ENCODE data around the gene PCBP2. TPM values are rescaled to one million over a fixed set of nuclear protein-coding genes. Genes with fewer than 3 reads are reported as not detected.
"Not testable (repeated sequence)": the region's sequence is repeated elsewhere in the genome, so short reads cannot be mapped to it uniquely, and the experiment has no call there.

Gene PCBP2
- polyA plus RNA-seq, 3 donors: 1,105 to 1,163 (median 1,124) TPM

DNA sequence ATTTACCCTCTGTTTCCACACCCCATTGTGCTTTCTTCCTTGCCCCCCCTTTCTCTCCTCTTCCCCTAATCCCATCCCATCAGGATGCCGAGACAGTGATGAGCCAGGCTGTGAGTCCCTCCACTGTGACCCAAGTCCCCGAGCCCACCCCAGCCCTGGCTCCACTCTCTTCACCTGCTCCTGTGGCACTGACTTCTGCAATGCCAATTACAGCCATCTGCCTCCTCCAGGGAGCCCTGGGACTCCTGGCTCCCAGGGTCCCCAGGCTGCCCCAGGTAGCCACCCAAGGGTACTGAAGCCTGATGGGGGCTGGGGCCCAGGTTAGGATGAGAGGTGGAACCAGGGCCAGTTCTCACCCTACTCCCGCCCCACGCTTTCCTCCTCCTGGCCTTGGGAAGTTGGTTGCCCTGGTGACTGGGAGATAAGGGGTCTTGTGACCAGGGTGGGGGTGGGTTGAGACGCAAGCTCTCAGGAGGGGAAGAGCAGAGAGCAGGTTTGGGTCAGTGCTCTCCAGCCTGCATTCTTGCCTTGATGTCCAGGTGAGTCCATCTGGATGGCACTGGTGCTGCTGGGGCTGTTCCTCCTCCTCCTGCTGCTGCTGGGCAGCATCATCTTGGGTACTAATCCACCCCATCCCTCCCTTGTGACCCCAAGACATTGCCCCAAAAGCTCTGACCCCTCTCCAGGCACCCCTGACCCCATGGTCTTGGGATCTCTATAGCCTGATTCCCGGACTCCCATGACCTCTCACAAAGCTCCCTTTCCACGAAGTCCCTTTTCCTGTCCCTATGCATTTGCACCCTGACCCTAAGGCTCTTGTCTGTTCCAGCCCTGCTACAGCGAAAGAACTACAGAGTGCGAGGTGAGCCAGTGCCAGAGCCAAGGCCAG is 27.0 kb upstream of the PCBP2 start:
- peak in 1 of 11 donors; percentile 28 for DNase-seq (ENCODE audit: extremely low read depth in 1 of 11, low read depth in 9 of 11, low spot score in 4 of 11)

DNA sequence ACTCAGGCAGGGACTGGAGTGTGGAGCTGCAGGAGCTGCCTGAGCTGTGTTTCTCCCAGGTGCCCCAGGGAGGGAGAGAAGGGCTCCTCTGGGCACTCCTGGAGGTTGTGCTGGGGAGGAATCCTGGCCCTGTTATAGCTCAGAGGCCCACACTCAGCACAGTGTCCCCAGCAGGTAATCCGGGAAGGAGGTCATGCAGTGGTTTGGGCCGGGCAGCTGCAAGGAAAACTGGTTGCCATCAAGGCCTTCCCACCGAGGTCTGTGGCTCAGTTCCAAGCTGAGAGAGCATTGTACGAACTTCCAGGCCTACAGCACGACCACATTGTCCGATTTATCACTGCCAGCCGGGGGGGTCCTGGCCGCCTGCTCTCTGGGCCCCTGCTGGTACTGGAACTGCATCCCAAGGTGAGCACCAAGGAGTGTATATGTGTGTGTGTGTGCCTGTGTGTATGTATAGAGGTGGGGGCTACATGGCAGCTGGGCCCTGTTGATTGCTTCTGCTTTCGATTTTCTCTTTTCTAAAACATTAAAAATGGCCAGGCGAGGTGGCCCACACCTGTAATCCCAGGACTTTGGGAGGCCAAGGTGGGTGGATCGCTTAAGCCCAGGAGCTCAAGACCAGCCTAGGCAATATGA is 26.3 kb upstream of the PCBP2 start:
- no peak for DNase-seq (ENCODE audit: extremely low read depth in 1 of 11, low read depth in 9 of 11, low spot score in 4 of 11)

DNA sequence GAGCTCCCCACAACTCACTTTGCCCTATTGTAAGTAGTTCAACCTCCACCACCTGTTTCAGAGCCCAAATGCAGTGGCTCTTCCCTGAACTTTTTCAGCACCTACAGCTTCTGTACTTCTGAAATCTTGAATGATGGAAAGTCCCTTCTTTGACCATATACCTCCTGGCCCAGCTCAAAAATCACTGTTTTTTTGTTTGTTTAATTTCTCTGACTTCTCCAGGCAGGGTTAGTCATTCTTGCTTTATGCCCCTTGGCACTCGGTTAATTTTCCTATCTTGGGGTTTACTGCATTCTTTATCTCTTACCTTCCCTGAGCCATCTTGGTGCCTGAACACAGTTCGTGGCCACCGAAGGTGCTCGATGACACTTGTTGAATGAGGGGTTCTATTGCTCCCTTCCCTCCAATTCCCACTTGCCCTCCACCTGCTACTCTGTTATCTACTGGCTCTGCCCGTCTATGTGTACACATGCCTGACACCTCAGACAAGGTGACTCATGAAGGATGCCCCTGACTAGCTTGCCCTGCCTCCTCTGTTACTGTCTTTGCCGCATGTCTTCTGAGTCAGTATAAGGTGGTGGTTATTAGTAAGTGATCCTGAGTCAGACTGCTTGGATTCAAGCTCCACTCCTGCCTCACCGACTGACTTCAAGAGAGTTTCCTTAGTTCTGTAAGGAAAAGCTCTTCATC is 23.9 kb upstream of the PCBP2 start:
- DNase-seq (ENCODE audit: extremely low read depth in 1 of 11, low read depth in 9 of 11, low spot score in 4 of 11): no peak

DNA sequence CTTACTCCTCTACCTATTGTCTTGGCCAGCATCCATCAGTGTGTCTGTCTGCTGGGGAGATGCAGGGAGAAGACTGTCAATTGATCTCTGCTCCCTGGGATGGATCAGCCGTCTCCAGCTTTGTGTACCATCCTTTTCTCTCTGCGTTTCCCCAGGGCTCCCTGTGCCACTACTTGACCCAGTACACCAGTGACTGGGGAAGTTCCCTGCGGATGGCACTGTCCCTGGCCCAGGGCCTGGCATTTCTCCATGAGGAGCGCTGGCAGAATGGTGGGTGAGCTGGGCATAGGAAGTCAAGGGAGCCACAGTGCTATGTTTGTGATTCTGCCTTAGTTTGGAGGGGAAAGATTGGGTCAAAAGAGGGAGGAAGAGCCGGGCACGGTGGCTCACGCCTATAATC is 23.2 kb upstream of the PCBP2 start:
- no peak for DNase-seq (ENCODE audit: extremely low read depth in 1 of 11, low read depth in 9 of 11, low spot score in 4 of 11)

DNA sequence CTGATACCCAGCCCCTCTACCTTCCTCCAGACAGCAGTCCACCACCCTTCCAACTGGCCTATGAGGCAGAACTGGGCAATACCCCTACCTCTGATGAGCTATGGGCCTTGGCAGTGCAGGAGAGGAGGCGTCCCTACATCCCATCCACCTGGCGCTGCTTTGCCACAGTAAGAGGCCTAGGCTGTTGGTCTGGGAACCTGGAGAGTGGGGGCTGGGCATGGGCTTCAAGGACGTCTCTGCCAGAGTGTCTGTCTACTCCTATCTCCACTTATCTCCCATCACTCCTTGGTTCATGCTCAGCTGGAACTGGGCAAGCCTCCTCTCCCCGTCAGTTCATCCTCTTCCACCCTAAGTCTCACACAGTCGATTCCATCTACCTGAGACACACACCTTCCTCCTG is 21.8 kb upstream of the PCBP2 start:
- no peak for DNase-seq (ENCODE audit: extremely low read depth in 1 of 11, low read depth in 9 of 11, low spot score in 4 of 11)

DNA sequence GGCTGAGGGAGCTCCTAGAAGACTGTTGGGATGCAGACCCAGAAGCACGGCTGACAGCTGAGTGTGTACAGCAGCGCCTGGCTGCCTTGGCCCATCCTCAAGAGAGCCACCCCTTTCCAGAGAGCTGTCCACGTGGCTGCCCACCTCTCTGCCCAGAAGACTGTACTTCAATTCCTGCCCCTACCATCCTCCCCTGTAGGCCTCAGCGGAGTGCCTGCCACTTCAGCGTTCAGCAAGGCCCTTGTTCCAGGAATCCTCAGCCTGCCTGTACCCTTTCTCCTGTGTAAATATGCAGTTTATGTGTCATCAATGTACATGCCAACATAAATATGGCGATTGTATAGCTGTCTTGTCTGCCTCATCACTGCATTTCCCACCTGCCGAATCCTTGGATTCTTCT is 20.7 kb upstream of the PCBP2 start:
- DNase-seq (ENCODE audit: extremely low read depth in 1 of 11, low read depth in 9 of 11, low spot score in 4 of 11): no peak

DNA sequence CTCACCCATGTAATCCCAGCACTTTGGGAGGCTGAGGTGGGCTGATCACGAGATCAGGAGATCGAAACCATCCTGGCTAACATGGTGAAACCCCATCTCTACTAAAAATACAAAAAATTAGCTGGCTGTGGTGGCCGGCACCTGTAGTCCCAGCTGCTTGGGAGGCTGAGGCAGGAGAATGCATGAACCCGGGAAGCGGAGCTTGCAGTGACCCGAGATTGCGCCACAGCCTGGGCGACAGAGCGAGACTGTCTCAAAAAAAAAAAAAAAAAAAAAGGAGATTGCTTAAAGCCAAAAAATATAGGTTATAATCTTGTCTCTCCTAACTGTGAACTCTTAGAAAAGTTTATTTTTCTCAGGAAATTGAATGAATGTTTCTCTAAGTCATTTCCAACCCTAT is 16.6 kb upstream of the PCBP2 start:
- not testable (repeated sequence) for DNase-seq (ENCODE audit: extremely low read depth in 1 of 11, low read depth in 9 of 11, low spot score in 4 of 11)

DNA sequence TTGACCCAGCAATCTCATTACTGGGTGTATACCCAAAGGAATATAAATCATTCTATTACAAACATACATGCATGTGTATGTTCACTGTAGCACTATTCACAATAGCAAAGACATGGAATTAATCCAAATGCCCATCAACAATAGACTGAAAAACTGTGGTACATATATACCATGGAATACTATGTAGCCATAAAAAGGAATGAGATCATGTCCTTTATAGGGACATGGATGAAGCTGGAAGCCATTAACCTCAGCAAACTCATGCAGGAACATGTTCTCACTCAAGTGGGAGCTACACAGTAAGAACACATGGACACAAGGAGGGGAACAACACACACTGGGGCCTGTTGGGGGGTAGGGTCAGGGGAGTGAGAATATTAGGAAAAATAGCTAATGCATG is 12.3 kb upstream of the PCBP2 start:
- not testable (repeated sequence) for DNase-seq (ENCODE audit: extremely low read depth in 1 of 11, low read depth in 9 of 11, low spot score in 4 of 11)

DNA sequence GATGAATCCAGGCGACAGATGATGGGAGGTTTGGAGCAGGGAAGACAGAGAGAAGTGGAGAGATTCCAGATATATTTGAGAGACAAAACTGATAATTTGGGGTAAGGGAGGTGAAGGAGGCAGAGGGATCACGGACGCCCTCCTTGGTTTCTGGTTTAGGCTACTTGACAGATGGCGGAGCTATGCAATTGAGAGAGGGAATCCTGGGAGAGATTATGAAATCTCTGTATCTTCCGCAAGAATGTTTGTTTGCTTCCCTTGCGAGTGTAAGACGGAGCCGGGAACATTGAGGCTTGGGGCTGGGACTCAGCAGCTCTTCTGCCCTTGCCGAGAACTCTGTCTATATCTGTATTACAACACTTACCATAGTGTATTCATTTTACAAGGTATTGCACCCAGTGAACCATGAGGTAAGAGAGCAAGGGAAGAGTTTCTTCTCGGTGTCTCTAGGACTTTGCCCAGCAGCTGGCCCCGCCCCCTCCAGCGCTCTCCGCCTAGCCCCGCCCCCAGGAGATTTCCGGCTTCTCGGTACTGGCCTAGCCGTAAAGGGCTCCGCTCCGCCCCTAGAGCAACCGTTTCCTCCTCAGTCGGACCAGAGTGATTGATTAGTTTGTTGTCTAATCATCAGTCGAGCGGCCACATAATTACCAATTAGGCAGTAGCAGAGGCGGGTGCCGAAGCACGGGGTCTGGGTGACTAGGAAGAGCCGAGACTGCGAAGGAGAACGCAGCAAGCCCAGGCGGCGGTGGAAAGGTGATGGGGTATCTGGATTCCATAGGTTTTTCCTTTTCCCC is 10.7 kb upstream of the PCBP2 start, which contains the start of gene PRR13:
Gene PRR13 (plus strand): TSS at position 695 of the 794 bp plus-strand sequence. CDS start 981 bp downstream, outside the sequence.
- peak; percentile 91 to 99 (median 97) for DNase-seq (ENCODE audit: extremely low read depth in 1 of 11, low read depth in 9 of 11, low spot score in 4 of 11)

DNA sequence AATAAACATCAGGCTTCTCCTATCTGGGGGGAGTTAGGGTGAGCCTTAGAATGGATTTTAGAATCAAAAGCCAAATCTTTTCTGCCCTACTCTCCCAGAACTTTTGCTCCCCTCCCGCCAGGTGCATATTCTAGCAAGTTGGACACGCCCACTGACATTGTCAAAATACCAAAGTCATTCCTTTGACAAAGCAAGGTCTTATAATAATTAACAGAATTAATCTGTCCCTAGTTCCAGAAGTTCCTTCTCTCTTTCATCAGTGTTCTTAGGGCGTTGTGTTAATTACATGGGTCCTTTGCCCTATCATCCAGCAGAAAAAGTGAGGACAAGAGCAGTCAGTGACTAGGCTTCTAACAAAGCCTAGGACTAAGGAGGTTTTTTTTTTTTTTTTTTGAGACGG is 7.9 kb upstream of the PCBP2 start:
- DNase-seq (ENCODE audit: extremely low read depth in 1 of 11, low read depth in 9 of 11, low spot score in 4 of 11): peak in 1 of 11 donors; percentile 37

DNA sequence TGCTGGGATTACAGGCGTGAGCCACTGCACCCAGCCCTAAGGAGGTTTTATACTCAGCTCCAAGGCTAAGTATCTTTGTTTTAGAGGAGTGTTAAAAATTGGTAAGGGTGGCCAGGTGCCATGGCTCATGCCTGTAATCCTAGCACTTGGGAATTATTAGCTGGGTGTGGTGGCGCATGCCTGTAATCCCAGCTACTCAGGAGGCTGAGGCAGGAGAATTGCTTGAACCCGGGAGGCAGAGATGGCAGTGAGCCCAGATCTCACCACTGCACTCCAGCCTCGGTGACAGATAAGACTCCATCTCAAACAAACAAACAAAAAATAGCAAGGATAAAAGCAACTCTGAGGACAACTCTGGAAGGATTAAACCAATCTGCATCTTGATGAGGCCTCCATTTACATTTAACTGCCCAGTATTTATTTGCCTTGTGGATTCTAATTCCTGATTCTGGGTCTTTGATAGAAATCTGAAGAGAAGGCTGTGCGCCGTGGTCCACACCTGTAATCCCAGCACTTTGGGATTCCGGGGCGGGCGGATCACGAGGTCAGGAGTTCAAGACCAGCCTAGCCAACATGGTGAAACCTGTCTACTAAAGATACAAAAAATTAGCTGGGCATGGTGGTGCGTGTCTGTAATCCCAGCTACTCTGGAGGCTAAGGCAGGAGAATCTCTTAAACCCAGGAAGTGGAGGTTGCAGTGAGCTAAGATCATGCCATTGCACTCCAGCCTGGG is 7.1 kb upstream of the PCBP2 start:
- not testable (repeated sequence) for DNase-seq (ENCODE audit: extremely low read depth in 1 of 11, low read depth in 9 of 11, low spot score in 4 of 11)

DNA sequence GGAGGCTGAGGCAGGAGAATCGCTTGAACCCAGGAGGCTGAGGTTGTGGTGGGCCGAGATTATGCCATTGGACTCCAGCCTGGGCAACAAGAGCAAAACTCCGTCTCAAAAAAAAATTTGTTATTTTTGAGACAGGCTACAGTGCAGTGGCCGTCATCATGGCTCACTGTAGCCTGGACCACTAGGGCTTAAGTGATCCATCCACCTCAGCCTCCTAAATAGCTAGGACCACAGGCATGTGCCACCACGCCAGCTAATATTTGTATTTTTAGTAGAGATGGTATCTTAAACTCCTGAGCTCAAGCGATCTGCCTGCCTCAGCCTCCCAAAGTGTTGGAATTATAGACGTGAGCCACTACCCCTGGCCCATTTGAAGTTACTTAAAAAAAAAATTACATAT is 966 bp upstream of the PCBP2 start:
- no peak for DNase-seq (ENCODE audit: extremely low read depth in 1 of 11, low read depth in 9 of 11, low spot score in 4 of 11)

DNA sequence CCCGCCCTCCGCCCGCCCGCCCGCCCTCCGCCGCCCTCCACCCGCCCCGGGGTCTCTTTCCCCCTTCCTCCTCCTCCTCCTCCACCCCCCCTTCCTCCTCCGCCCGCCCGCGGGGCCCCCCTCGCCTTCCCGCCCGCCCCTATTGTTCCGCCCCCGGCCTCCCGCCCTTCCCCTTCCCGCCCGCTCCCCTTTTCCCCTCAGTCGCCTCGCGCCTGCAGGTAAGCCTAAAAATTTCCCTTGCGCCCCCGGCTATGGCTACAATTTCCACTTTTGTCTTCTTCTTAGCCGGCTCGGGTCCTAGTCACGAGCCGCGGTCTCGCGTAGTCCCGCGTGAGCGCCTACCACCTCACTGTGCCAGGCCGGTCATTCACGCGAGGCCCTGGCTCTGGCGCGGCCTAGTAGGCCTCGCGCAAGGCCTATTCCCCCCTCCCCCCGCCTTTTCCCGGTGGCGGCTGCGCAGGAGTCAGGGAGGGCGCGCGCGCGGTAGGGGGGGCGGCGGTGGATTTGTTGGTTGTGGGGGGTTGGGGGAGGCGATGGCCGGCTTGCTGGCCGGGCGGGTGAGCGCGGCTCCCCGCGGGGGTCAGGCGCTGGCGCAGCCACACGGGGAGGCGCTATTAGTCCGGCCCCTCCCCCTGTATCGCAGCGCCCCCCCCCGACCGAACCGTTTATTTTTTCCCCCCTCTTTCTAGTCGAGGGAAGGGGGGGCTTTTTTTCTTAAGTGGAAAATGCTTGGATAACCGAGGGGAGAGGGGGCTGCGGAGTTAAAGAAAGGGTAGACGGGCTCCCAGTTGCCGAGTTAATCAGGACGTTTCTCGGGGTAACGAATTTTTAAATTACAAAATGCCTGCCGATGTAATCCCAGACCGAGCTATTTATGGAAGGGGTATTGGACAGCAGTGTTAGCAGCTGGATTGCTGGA is 516 bp downstream of the PCBP2 start:
- DNase-seq (ENCODE audit: extremely low read depth in 1 of 11, low read depth in 9 of 11, low spot score in 4 of 11): peak; percentile 57 to 84 (median 77)

DNA sequence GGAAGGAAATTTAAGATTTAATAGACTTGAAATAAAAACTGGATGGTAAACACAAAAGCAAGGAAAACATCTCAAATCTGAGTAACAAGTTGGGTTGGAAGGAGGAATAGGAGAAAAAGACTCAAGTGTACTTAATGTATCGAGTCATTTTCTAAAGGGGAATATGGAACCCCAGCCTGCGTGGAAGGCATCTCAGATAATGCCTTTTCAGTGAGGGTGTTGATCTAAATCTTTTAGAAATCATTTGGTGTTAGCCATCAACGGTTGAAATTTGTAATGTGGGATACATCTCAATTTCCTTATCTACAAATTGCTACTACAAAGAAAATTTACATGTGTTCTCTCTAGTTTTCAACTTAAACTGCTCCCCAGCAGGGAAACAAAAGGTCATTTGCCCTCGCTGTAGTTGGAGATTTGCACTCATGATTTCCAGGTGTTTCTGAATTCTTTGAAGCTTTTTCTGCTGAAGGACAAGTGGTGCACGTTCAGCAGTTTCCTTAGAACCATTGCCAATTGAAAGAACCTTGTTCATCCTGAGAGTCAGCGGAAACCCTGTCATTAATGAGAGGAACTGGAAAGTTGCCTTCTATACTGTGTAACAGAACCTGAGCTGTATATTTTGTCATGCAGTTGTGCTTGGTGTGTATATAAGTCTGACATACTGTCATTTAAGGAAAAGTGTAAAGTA is 2.2 kb downstream of the PCBP2 start:
- no peak for DNase-seq (ENCODE audit: extremely low read depth in 1 of 11, low read depth in 9 of 11, low spot score in 4 of 11)

DNA sequence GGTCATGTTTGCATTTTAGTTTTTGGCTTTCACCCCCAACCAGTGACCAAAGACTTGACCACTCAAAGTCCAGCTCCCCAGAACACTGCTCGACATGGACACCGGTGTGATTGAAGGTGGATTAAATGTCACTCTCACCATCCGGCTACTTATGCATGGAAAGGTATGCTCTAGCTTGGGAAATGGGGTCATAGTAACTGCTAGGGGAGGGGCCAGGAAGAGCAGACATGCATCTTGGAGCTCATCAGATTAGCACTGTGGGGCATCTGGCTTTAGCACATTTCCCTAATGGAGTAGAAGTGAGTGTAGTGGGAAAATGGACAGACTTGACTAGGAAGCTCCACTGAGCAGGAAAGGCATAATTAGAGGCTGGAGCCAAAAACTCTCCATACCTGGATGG is 2.8 kb downstream of the PCBP2 start:
- DNase-seq (ENCODE audit: extremely low read depth in 1 of 11, low read depth in 9 of 11, low spot score in 4 of 11): no peak

DNA sequence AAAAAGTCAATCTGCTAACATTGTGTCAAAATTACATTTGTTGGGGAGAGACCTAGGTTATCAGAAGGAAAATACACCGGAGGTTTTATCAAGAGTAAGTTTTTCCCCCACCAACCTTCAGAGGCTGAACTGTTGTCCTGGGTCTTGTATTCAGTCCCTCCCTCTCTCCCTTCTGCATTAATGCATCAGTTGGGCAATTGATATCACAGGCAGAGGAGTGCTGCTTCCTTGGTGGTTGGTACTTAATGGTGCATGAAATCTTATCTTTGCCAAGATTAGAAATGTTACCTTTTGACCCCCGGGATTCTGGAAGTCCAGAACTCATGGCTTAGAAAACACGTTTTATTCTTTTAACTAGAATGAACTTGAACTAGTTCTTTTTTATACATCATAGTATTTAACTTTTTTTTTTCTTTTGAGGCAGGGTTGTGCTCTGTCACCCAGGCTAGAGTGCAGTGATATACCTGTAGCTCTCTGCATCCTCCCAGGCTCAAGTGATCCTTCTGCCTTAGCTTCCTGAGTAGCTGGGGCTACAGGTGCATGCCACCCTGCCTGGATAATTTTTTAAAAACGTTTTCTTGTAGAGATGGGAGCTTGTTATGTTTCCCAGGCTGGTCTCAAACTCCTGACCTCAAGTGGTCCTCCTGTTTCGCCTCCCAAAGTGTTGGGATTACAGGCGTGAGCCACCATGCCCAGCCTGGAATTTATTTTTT is 4.9 kb downstream of the PCBP2 start:
- no peak for DNase-seq (ENCODE audit: extremely low read depth in 1 of 11, low read depth in 9 of 11, low spot score in 4 of 11)

Data from renal cortex interstitium (tissue), 11 donors.